HEK293 (cell line): ENCODE results near the gene RHOT1.

ENCODE experiments used
- ZNF140 ChIP-seq: fragments of 450-650 bp; formaldehyde crosslinking; IDR thresholded peaks from 2 replicates; pipeline ENCODE4 v1.5.1; 2016; ENCODE audit warnings: missing biosample characterization, missing genetic modification characterization
- ZNF747 ChIP-seq: fragments of 450-650 bp; formaldehyde crosslinking; IDR thresholded peaks from 2 replicates; pipeline ENCODE4 v1.5.1; 2016; ENCODE audit warnings: missing biosample characterization, missing genetic modification characterization
- TF ChIP-seq, protein P1 (sequence below): fragments of 450-650 bp; formaldehyde crosslinking; IDR thresholded peaks from 2 replicates; pipeline ENCODE4 v1.5.1; 2016; ENCODE audit warnings: missing biosample characterization, missing genetic modification characterization
- TF ChIP-seq, protein P2 (sequence below): fragments of 450-650 bp; formaldehyde crosslinking; IDR thresholded peaks from 2 replicates; pipeline ENCODE4 v1.5.1; 2016; ENCODE audit warnings: missing biosample characterization, missing genetic modification characterization

DNA sequence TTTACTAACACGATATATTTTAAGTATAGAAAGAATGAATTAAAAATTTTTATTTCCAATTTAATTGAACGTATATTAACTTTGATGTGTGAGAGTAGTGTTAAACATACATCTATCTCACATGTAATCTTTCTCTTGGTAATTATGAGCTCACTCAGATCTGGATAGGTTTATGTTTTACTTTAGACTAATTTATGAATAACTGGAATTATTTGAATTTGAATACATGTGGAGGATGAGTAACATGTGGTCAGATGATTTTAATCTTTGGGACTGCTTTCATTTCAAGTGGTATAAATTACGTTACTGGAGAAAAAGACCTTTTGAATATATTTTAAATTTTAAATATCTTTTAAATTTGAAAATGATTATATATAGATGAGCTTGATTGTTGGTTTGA lies 73.4 kb downstream of the RHOT1 start:
- TF ChIP-seq, protein P1, sequence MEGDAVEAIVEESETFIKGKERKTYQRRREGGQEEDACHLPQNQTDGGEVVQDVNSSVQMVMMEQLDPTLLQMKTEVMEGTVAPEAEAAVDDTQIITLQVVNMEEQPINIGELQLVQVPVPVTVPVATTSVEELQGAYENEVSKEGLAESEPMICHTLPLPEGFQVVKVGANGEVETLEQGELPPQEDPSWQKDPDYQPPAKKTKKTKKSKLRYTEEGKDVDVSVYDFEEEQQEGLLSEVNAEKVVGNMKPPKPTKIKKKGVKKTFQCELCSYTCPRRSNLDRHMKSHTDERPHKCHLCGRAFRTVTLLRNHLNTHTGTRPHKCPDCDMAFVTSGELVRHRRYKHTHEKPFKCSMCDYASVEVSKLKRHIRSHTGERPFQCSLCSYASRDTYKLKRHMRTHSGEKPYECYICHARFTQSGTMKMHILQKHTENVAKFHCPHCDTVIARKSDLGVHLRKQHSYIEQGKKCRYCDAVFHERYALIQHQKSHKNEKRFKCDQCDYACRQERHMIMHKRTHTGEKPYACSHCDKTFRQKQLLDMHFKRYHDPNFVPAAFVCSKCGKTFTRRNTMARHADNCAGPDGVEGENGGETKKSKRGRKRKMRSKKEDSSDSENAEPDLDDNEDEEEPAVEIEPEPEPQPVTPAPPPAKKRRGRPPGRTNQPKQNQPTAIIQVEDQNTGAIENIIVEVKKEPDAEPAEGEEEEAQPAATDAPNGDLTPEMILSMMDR = no peak
- TF ChIP-seq, protein P2, sequence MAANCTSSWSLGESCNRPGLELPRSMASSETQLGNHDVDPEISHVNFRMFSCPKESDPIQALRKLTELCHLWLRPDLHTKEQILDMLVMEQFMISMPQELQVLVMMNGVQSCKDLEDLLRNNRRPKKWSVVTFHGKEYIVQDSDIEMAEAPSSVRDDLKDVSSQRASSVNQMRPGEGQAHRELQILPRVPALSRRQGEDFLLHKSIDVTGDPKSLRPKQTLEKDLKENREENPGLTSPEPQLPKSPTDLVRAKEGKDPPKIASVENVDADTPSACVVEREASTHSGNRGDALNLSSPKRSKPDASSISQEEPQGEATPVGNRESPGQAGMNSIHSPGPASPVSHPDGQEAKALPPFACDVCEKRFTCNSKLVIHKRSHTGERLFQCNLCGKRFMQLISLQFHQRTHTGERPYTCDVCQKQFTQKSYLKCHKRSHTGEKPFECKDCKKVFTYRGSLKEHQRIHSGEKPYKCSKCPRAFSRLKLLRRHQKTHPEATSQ (tag by site-specific recombination) = no peak
- TF ChIP-seq ZNF140 (tag by site-specific recombination) (no peak), ZNF747 (tag by site-specific recombination) (no peak)
